ENCODE data around the gene SNCB. TPM values are rescaled to one million over a fixed set of nuclear protein-coding genes. Genes with fewer than 3 reads are reported as not detected.
A peak's percentile ranks its signal among the peaks of the same experiment; 100 is the strongest.

The SNCB gene
- total and polyA plus RNA-seq, 2 of the 8 experiments (the other 6 are each of a cell fraction or from before 2014, with no cell fraction given) = 4.2 to 5.9 TPM

DNA sequence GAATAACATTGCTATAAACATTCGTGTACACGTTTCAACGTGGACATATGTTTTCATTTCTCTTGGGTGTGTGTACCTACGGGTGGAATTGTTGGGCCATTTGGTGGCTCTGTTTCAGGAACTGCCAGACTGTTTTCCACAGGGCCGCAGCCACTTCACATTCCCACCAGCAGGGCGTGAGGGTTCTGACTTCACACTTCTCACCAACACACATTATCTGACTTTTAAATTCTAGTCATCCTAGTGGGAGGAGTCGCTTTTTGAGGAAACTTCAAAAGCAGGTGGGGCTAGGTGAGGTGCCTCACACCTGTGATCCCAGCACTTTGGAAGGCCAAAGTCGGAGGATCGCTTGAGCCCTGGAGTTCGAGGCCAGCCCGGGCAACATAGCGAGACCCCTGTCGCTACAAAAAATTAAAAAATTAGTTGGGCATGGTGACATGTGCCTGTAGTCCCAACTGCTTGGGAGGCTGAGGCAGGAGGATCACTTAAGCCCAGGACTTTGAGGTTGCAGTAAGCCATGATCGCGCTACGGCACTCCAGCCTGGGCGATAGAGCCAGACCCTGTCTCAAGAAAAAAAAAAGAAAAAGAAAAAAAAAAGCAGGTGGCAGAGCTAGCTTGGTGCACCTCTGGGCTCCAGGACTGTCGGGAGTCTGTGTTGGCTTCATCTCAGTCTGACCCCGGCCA, 45.5 kb upstream of the SNCB start (continued):
- no peak for TF ChIP-seq SIN3A (conservative IDR thresholded peaks at IDR 0.05 in 1 of 2, IDR thresholded peaks at IDR 0.05 in 1 of 2; ENCODE audit: low read depth in 1 of 2, low read length in 2 of 2)
- TF ChIP-seq, protein P1, sequence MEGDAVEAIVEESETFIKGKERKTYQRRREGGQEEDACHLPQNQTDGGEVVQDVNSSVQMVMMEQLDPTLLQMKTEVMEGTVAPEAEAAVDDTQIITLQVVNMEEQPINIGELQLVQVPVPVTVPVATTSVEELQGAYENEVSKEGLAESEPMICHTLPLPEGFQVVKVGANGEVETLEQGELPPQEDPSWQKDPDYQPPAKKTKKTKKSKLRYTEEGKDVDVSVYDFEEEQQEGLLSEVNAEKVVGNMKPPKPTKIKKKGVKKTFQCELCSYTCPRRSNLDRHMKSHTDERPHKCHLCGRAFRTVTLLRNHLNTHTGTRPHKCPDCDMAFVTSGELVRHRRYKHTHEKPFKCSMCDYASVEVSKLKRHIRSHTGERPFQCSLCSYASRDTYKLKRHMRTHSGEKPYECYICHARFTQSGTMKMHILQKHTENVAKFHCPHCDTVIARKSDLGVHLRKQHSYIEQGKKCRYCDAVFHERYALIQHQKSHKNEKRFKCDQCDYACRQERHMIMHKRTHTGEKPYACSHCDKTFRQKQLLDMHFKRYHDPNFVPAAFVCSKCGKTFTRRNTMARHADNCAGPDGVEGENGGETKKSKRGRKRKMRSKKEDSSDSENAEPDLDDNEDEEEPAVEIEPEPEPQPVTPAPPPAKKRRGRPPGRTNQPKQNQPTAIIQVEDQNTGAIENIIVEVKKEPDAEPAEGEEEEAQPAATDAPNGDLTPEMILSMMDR (IDR thresholded peaks at IDR 0.05; ENCODE audit: control extremely low read depth in 1 of 3, insufficient read depth in 1 of 3, low read depth in 1 of 3, low read length in 3 of 3) = peak in 2 of 3 experiments; percentile 65 to 86; a peak in 3 of 4 replicates
- no peak for TF ChIP-seq SUZ12 (IDR thresholded peaks at IDR 0.05; ENCODE audit: low read length)
- TF ChIP-seq, protein P2, sequence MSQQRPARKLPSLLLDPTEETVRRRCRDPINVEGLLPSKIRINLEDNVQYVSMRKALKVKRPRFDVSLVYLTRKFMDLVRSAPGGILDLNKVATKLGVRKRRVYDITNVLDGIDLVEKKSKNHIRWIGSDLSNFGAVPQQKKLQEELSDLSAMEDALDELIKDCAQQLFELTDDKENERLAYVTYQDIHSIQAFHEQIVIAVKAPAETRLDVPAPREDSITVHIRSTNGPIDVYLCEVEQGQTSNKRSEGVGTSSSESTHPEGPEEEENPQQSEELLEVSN (IDR thresholded peaks at IDR 0.05) = peak; percentile 61
